Vagina (tissue), 2 donors: ENCODE results near the gene VWF. TPM values are rescaled to one million over a fixed set of nuclear protein-coding genes. Genes with fewer than 3 reads are reported as not detected.
"Not testable (repeated sequence)": the region's sequence is repeated elsewhere in the genome, so short reads cannot be mapped to it uniquely, and the experiment has no call there.

ENCODE experiments used
- DNase-seq, 2 donors: peaks; one replicate each; pipeline ENCODE4 v3.0.0-alpha.2; 2017; ENCODE audit errors: extremely low spot score in 2 of 2
- H3K27ac ChIP-seq: fragments of 200-600 bp; sonication (generic); one replicate; pipeline ENCODE4 v1.5.1; 2019
- H3K27me3 ChIP-seq: fragments of 200-600 bp; sonication (generic); one replicate; pipeline ENCODE4 v1.5.1; 2019
- H3K36me3 ChIP-seq, 2 donors: fragments of 200-600 bp; sonication (generic); one replicate each; pipeline ENCODE4 v1.5.1; 2017 to 2019
- H3K4me1 ChIP-seq: fragments of 200-600 bp; sonication (generic); one replicate; pipeline ENCODE4 v1.5.1; 2019
- H3K4me3 ChIP-seq, 2 donors: fragments of 200-600 bp; sonication (generic); 1 replicate in 1 of 2; 2 replicates in 1 of 2; pipeline ENCODE4 v1.5.1; 2016 to 2019
- H3K9me3 ChIP-seq: fragments of 200-600 bp; sonication (generic); one replicate; pipeline ENCODE4 v1.5.1; 2019
- CTCF ChIP-seq, 3 experiments: fragments of 450-650 bp in 2 of 3; fragments of 200-600 bp in 1 of 3; sonication (generic) in 1 of 3; IDR thresholded peaks; one replicate each; pipeline ENCODE4 v1.5.1; 2017 to 2019; ENCODE audit warnings: antibody characterized with exemption in 3 of 3, mild to moderate bottlenecking in 2 of 3, moderate library complexity in 2 of 3
- POLR2A ChIP-seq, 2 donors: fragments of 450-650 bp; IDR thresholded peaks; one replicate each; pipeline ENCODE4 v1.6.1; 2017; ENCODE audit warnings: antibody characterized with exemption in 2 of 2, mild to moderate bottlenecking in 2 of 2, moderate library complexity in 2 of 2
- POLR2AphosphoS5 ChIP-seq, 2 donors: sonication (generic); formaldehyde crosslinking; IDR thresholded peaks; one replicate each; pipeline ENCODE4 v1.9.0; 2017; ENCODE audit warnings: antibody characterized with exemption in 2 of 2, mild to moderate bottlenecking in 2 of 2, low read depth in 1 of 2; ENCODE audit not compliant: insufficient read depth in 1 of 2
- intact Hi-C: fragments of 100-400 bp; cut with DNase I; formaldehyde crosslinking; loops from one replicate; pipeline ENCODE4 v1.15.1; 2023
- total RNA-seq: library from RNA; depleted of rRNA; stranded (reverse); fragments of >200 nt; gene quantifications from one replicate; pipeline ENCODE4 v1.2.3, GENCODE V29; 2016

VWF gene
- total RNA-seq, 1 donor from 2014 or later = 334 TPM

- H3K36me3 ChIP-seq = no peaks in the 10 kb centered on the region
- intact Hi-C loops = no loop called here
- no peak overlapping the region for H3K27ac ChIP-seq
- no peak for TF ChIP-seq POLR2A (IDR thresholded peaks at IDR 0.05)
- TF ChIP-seq CTCF (IDR thresholded peaks at IDR 0.05) = no peak
- no peak for TF ChIP-seq POLR2AphosphoS5 (IDR thresholded peaks at IDR 0.05; ENCODE audit: insufficient read depth in 1 of 2, low read depth in 1 of 2)
- H3K4me3 ChIP-seq = no peak overlapping the region
- DNase-seq = no peak
- H3K9me3 ChIP-seq = no peaks in the 10 kb centered on the region
- no peaks in the 10 kb centered on the region for H3K27me3 ChIP-seq
- H3K4me1 ChIP-seq = no peaks in the 10 kb centered on the region
Measured at GRCh38 chr12:6110006-6110405, 14.5 kb downstream of the VWF start.

GRCh38 chr12:6106218-6106617 is 18.3 kb downstream of the VWF start:
- Histone ChIP-seq H3K27ac (no peak overlapping the region), H3K36me3 (no peaks in the 10 kb centered on the region), H3K9me3 (no peaks in the 10 kb centered on the region), H3K27me3 (no peaks in the 10 kb centered on the region), H3K4me1 (no peaks in the 10 kb centered on the region), H3K4me3 (no peak overlapping the region)
- intact Hi-C loops = no loop called here
- TF ChIP-seq POLR2A (IDR thresholded peaks at IDR 0.05) = no peak
- no peak for TF ChIP-seq CTCF (IDR thresholded peaks at IDR 0.05)
- TF ChIP-seq POLR2AphosphoS5 (IDR thresholded peaks at IDR 0.05; ENCODE audit: insufficient read depth in 1 of 2, low read depth in 1 of 2) = no peak
- no peak for DNase-seq

DNA sequence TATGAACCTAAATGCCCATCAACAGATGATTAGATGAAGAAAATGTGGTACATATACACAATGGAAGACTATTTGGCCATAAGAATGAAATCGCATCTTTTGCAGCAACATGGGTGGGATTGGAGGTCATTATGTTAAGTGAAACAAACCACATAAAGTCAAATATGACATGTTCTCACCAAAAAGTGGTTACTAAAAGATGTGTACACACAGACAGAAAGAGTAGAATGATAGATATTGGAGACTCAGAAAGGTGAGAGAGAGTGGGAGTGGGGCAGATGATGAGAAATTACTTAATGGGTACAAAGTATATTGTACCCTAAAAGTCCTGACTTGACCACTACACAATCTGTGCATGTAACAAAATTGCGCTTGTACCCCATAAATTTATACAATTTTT is 19.6 kb downstream of the VWF start:
- TF ChIP-seq CTCF (IDR thresholded peaks at IDR 0.05) (no peak), POLR2AphosphoS5 (IDR thresholded peaks at IDR 0.05; ENCODE audit: insufficient read depth in 1 of 2, low read depth in 1 of 2) (no peak), POLR2A (IDR thresholded peaks at IDR 0.05) (no peak)
- DNase-seq = no peak
- Histone ChIP-seq H3K4me1 (no peaks in the 10 kb centered on the region), H3K36me3 (no peaks in the 10 kb centered on the region), H3K4me3 (no peak overlapping the region), H3K27ac (no peak overlapping the region), H3K9me3 (no peaks in the 10 kb centered on the region), H3K27me3 (no peaks in the 10 kb centered on the region)
- intact Hi-C loops = no loop called here

DNA sequence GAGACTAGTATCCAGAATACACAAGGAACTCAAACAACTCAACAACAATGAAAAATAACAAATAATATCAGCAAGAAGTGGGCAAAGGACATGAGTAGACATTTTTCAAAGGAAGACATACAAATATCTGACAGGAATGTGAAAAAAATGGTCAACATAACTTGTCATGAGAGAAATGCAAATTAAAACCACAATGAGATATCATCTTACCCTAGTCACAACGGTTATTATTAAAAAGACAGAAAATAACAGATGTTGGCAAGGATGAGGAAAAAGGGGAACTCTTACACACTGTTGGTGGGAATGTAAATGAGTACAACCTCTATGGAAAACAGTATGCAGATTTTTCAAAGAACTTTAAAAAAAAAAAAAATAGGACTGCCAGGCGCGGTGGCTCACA is 20.4 kb downstream of the VWF start:
- TF ChIP-seq CTCF (IDR thresholded peaks at IDR 0.05) = no peak
- TF ChIP-seq POLR2AphosphoS5 (IDR thresholded peaks at IDR 0.05; ENCODE audit: insufficient read depth in 1 of 2, low read depth in 1 of 2) = no peak
- no peak for TF ChIP-seq POLR2A (IDR thresholded peaks at IDR 0.05)
- intact Hi-C loops = no loop called here
- H3K27ac ChIP-seq = no peak overlapping the region
- DNase-seq = no peak
- no peak overlapping the region for H3K4me3 ChIP-seq
- no peaks in the 10 kb centered on the region for H3K9me3 ChIP-seq
- no peaks in the 10 kb centered on the region for H3K4me1 ChIP-seq
- no peaks in the 10 kb centered on the region for H3K27me3 ChIP-seq
- H3K36me3 ChIP-seq = no peaks in the 10 kb centered on the region

DNA sequence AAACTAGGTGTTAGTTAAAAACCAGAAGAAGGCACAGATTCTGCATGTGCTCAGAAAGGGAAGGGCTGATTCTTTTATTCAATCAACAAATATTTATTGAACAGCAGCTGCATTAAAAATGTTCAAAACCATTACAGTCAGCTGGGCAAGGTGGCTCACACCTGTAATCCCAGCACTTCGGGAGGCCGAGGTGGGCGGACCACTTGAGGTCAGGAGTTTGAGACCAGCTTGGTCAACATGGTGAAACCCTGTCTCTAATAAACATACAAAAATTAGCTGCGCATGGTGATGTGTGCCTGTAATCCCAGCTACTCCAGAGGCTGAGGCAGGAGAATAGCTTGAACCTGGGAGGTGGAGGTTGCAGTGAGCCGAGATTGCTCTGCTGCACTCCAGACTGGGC is 22.4 kb downstream of the VWF start:
- H3K36me3 ChIP-seq, intact Hi-C loops, H3K4me3 ChIP-seq, H3K27me3 ChIP-seq, DNase-seq, H3K27ac ChIP-seq, H3K9me3 ChIP-seq, H3K4me1 ChIP-seq: not testable (repeated sequence)

GRCh38 chr12:6099316-6099715 is 25.2 kb downstream of the VWF start:
- no peaks in the 10 kb centered on the region for H3K36me3 ChIP-seq
- H3K27me3 ChIP-seq = no peaks in the 10 kb centered on the region
- H3K4me3 ChIP-seq = no peak overlapping the region
- no peak overlapping the region for H3K27ac ChIP-seq
- TF ChIP-seq POLR2A (IDR thresholded peaks at IDR 0.05) (no peak), CTCF (IDR thresholded peaks at IDR 0.05) (no peak), POLR2AphosphoS5 (IDR thresholded peaks at IDR 0.05; ENCODE audit: insufficient read depth in 1 of 2, low read depth in 1 of 2) (no peak)
- intact Hi-C loops = no loop called here
- DNase-seq = no peak
- no peaks in the 10 kb centered on the region for H3K9me3 ChIP-seq
- no peaks in the 10 kb centered on the region for H3K4me1 ChIP-seq
